Measurements from ENCODE around the gene FAM229A. TPM values are rescaled to one million over a fixed set of nuclear protein-coding genes. Genes with fewer than 3 reads are reported as not detected.

Gene FAM229A
- total RNA-seq, 3 donors from 2014 or later, result 8.5 to 12.9 (median 9.2) TPM

DNA sequence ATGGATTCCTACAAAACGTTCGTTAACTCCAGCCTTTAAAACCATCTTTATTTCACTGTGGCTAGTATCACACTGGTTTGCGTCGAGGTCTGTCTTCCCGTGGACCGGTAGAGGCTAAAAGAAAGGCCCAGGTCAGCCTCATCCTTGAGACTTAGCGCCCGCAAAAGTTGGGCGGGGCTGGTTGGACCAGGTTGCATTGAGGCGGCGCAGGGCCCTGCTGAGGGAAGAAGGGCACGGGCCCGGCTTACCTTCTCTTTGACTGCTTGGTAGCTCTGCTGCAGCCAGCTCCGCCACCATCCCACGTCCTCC, 31.5 kb upstream of the FAM229A start:
- TF ChIP-seq, protein P1, sequence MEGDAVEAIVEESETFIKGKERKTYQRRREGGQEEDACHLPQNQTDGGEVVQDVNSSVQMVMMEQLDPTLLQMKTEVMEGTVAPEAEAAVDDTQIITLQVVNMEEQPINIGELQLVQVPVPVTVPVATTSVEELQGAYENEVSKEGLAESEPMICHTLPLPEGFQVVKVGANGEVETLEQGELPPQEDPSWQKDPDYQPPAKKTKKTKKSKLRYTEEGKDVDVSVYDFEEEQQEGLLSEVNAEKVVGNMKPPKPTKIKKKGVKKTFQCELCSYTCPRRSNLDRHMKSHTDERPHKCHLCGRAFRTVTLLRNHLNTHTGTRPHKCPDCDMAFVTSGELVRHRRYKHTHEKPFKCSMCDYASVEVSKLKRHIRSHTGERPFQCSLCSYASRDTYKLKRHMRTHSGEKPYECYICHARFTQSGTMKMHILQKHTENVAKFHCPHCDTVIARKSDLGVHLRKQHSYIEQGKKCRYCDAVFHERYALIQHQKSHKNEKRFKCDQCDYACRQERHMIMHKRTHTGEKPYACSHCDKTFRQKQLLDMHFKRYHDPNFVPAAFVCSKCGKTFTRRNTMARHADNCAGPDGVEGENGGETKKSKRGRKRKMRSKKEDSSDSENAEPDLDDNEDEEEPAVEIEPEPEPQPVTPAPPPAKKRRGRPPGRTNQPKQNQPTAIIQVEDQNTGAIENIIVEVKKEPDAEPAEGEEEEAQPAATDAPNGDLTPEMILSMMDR (IDR thresholded peaks at IDR 0.05), result no peak
- peaks cover 11% of the 10 kb centered on the region for H3K4me1 ChIP-seq (ENCODE audit: low read depth)
- no peaks in the 10 kb centered on the region for H3K9me3 ChIP-seq
- intact Hi-C loops (cut with DNase I, micrococcal nuclease), result no loop called here
- peak overlapping the region; percentile 48 for H3K4me3 ChIP-seq
- DNase-seq, result peak in 2 of 3 donors; percentile 72 to 77
- peak; percentile 57 for ATAC-seq
- H3K36me3 ChIP-seq (ENCODE audit: low read depth), result no peaks in the 10 kb centered on the region

DNA sequence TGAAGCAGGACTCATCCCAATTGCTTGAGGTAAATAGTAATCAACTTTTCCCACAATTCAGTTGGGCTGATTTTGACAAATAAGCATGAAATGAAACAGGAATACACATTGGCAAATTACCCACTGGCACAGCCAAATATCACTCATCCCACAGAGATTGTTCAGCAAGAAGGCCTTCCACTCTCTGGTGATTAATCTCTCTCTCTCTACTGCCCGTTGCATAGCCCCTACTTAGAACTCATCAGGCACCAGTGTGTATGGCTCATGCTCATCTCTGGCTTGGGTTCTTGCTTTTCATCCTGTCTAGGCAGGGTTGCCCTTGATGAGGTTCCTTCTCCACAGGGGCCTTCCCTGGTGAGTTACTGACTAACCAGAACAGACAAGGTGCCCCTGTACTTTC, 30.9 kb upstream of the FAM229A start:
- TF ChIP-seq, protein P1 (IDR thresholded peaks at IDR 0.05), result no peak
- DNase-seq (no peak), ATAC-seq (no peak)
- H3K9me3 ChIP-seq, result no peaks in the 10 kb centered on the region
- H3K4me3 ChIP-seq, result no peak overlapping the region
- intact Hi-C loops (cut with DNase I, micrococcal nuclease), result no loop called here
- peaks cover 11% of the 10 kb centered on the region for H3K4me1 ChIP-seq (ENCODE audit: low read depth)
- no peaks in the 10 kb centered on the region for H3K36me3 ChIP-seq (ENCODE audit: low read depth)

DNA sequence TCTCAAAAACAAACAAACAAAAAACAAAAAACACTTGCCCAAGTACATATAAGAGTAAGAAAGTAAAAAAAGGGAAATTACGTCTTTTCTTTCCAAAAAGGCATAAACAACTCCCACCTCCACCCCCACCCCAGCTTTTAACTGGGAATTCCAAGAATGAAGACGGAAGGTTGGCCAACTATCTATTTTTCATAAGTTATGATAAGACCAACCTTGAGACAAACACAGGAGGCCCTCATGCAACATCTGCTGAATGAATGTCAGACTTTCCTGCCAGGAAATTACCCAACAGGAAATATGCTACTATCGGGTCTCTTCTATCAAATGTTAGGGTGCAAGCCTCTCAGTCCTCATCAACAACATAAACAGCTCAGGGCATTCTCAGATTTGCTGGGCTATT, 30.0 kb upstream of the FAM229A start:
- TF ChIP-seq, protein P1 (IDR thresholded peaks at IDR 0.05), result no peak
- ATAC-seq, result no peak
- peaks cover 11% of the 10 kb centered on the region for H3K4me1 ChIP-seq (ENCODE audit: low read depth)
- H3K36me3 ChIP-seq (ENCODE audit: low read depth), result no peaks in the 10 kb centered on the region
- no peaks in the 10 kb centered on the region for H3K9me3 ChIP-seq
- intact Hi-C loops (cut with DNase I, micrococcal nuclease), result no loop called here
- no peak overlapping the region for H3K4me3 ChIP-seq
- DNase-seq, result no peak

DNA sequence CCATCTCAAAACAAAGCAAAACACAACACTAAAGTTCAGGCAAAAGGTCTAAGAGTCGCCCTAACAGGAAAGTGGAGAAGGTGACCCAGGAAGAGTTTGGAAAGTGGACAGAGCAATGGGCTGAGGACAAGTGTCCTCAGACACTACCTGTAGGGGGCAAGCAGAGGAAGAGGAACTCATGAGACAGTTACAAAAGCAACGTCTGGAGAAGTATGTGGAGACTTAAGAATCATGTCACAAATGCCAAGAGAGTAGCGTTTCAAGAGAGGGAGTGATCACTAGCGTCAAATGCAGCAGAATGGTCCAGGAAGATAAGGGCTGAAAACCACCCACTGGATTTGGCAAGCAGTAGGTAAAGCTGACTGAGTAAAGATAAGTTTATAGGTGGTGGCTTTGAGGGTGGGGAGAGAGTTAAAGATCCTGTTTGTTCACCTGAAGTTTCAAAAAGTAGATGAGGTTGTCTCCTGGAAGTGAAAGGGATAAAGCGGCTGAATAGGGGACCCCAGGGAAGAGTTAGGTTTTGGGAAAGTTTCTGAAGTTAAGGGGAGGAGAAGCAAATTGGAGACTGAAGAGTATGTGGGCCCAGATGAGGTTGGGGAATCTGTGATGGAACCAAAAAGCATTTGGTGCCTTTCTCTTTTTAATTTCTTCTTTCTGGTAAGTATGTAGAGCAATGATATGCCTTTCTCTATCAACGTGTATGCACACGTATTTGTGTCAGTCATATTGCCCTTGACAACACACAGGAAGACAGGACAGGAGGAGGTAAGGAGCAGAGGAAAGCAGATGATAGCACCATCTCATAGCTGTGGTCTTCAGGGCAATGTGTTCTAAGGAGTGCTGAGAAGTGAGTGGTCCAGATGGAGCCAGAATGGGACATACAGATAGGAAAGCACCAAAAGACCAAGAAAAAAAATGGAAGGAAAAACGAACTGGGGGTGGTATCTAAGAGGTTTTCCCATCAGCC, 28.9 kb upstream of the FAM229A start:
- H3K9me3 ChIP-seq, result no peaks in the 10 kb centered on the region
- TF ChIP-seq, protein P1 (IDR thresholded peaks at IDR 0.05), result no peak
- H3K4me3 ChIP-seq, result no peak overlapping the region
- H3K36me3 ChIP-seq (ENCODE audit: low read depth), result no peaks in the 10 kb centered on the region
- peaks cover 11% of the 10 kb centered on the region for H3K4me1 ChIP-seq (ENCODE audit: low read depth)
- ATAC-seq (no peak), DNase-seq (no peak)
- intact Hi-C loops (cut with DNase I, micrococcal nuclease), result no loop called here

DNA sequence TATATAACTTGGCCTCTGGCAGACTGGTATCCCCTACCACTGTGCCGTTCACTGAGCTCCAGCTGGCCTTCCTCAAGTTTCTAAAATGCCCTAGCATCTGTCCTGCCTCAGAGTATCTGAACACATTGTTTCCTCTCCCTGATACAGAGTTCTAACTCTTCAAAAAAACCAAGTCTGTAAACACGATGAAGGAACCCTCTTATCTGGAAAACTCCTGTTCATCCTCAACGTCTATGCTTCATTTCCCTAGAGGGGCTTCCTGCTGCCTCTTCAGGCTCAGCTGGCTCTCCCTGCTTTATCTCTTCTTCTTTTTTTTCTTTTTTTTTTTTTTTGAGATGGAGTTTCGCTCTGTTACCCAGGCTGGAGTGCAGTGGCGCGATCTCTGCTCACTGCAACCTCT, 26.4 kb upstream of the FAM229A start:
- Histone ChIP-seq H3K9me3 (no peaks in the 10 kb centered on the region), H3K4me1 (ENCODE audit: low read depth) (peaks cover 11% of the 10 kb centered on the region), H3K36me3 (ENCODE audit: low read depth) (peaks cover 4% of the 10 kb centered on the region), H3K4me3 (no peak overlapping the region)
- DNase-seq, result no peak
- intact Hi-C loops (cut with DNase I, micrococcal nuclease), result no loop called here
- TF ChIP-seq, protein P1 (IDR thresholded peaks at IDR 0.05), result no peak
- no peak for ATAC-seq

Measured in mucosa of descending colon (tissue), 3 donors.